ENCODE measurements around the gene A1BG.

The A1BG gene, protein sequence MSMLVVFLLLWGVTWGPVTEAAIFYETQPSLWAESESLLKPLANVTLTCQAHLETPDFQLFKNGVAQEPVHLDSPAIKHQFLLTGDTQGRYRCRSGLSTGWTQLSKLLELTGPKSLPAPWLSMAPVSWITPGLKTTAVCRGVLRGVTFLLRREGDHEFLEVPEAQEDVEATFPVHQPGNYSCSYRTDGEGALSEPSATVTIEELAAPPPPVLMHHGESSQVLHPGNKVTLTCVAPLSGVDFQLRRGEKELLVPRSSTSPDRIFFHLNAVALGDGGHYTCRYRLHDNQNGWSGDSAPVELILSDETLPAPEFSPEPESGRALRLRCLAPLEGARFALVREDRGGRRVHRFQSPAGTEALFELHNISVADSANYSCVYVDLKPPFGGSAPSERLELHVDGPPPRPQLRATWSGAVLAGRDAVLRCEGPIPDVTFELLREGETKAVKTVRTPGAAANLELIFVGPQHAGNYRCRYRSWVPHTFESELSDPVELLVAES

DNA sequence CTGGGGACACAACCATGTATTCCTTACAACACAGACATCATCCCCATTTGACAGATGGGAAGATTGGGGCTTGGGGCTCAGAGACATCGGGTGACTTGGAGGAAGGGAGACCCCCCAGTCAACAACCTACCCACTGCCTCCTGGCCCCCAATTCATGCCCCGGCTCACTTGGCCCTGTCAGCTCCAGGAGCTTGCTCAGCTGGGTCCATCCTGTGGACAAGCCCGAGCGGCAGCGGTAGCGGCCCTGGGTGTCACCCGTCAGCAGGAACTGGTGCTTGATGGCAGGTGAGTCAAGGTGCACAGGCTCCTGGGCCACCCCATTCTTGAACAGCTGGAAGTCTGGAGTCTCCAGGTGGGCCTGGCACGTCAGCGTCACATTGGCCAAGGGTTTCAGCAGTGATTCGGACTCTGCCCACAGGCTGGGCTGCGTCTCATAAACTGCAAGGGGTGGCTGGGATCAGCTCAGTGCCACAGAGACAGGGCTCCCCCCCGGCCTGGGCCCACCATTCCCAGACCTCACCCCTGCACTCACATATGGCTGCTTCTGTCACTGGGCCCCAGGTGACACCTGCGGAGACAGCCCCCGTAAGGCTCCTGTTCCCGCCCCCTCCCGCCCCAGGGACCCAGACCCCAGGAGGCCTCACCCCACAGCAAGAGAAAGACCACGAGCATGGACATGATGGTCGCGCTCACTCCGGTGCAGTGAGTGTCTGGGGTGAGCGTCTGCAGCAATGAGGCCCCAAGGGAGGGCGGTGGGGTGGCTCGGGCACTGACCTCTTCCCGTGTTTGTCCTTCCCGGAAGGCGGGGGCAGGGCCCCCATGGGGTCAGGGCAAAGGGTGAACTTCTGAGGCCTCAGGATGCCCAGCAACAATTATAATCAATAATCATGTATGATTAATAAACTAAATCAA, at the start of gene A1BG:
Gene A1BG, minus strand, starts transcription at position 733 of the 912 bp plus-strand sequence. Its CDS starts 55 bp downstream, at position 678.
- DNase-seq (ENCODE audit: insufficient read length, low spot score), result no peak
- FAIRE-seq, result no peak

- FAIRE-seq, result no peak
- DNase-seq (ENCODE audit: insufficient read length, low spot score), result no peak
Observed at GRCh38 chr19:58401840-58402421, 48.6 kb upstream of the A1BG start.

GRCh38 chr19:58400916-58401839, 47.9 kb upstream of the A1BG start:
- FAIRE-seq (peak; percentile 97), DNase-seq (ENCODE audit: insufficient read length, low spot score) (peak; percentile 97)

- DNase-seq (ENCODE audit: insufficient read length, low spot score), result no peak
Observed at GRCh38 chr19:58400316-58400915, 47.1 kb upstream of the A1BG start.

GRCh38 chr19:58399903-58400302, 46.6 kb upstream of the A1BG start:
- no peak for FAIRE-seq

More at GRCh38 chr19:58400316-58400915, 47.1 kb upstream of the A1BG start:
- FAIRE-seq, result no peak

GRCh38 chr19:58398545-58398944, 45.3 kb upstream of the A1BG start:
- DNase-seq (ENCODE audit: insufficient read length, low spot score), result no peak
- no peak for FAIRE-seq

More at GRCh38 chr19:58399903-58400302, 46.6 kb upstream of the A1BG start:
- DNase-seq (ENCODE audit: insufficient read length, low spot score), result no peak

DNA sequence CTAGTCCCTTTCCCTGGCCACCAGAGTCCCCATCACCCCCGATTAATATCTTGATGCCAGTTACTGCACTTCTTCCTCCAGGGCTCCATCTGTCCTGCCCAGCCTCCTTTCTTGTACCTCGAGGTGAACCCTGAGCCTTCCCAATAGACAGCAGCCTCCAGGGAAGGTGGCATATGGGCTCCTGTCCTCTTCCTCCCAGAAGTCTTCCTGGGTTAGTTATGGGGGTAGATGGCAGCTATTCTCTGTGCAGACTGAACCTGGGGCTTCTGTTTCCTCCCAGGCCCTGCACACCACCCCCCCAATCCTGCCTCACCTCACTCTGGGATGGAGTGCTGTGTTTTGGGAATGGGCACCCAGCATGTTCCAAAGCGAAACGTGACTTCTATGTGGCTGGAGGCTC, 44.8 kb upstream of the A1BG start:
- FAIRE-seq (no peak), DNase-seq (ENCODE audit: insufficient read length, low spot score) (no peak)

- FAIRE-seq (no peak), DNase-seq (ENCODE audit: insufficient read length, low spot score) (no peak)
Observed at GRCh38 chr19:58397533-58398037, 44.3 kb upstream of the A1BG start.

DNA sequence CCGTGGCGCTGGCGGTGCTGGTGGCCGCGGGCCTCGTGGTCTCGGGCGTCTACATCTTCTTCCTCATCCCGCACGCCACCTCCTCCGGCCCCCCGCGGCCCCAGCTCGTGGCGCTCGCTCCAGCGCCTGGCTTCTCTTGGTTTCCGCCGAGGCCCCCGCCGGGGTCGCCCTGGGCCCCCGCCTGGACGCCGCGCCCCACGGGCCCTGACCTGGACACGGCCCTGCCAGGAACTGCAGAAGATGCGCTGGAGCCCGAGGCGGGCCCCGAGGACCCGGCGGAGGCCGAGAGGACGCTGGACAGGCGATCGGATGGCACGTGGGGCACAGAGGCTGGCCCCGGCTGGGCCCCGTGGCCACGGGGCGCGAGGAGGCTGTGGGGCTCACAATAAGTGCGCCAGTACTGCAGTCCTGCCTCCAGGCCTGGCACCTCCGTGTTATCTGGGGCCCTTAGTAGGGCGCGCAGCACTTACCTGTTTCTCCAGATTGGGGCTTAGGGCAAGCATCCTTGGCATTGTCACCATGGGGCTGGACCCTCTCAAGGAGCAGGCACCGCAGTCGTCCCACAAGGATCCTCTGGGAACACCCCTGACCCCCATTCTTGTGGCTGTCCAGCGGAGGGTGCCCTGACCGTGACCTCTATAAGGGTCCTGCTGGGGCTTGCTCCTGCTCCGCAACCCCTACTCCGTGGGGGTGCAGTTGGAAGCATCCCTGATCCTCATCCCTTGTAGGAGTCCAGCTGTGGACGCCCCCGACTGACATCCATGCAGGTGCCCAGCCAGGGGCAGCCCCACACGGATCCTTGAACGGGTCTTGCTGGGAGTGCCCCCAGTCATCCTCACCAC, 43.6 kb upstream of the A1BG start:
- FAIRE-seq (no peak), DNase-seq (ENCODE audit: insufficient read length, low spot score) (no peak)

GRCh38 chr19:58395979-58396627, 42.8 kb upstream of the A1BG start:
- no peak for DNase-seq (ENCODE audit: insufficient read length, low spot score)
- FAIRE-seq, result no peak

DNA sequence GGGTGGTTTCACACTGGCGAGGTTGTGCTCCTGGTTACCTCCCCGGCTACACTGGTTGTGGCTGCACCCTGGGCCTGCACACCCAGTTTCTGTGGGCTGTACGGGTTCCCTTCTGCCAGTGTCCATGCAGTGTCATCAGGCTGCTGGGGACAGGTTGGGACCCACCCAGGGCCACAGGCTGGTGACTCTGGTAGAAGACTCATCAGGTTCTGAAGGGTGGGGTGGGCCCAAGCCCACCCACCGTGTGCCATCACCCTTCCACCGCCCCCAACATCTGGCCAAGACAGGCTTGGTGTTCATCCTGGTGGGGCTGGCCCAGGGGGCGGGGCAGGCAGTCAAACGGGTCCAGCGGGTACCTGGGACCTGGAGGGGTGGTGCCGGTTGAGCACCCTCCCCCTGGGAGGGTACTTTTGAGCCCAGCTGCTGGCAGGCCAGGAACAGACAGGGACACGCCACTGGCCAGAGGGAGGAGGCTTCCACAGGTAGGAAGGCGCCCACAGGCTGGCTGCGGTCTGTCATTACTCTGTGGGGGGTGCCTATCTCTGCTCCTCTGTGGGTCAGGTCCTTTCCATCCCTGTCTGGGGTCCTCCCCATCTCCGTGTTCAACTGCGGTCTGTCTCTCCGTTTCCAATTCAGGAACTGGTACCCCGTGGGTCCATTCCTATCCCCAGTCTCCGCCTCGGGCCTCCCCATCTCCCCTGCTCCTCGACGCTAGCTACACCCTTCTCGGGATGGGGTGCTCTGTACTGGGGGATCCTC, 42.1 kb upstream of the A1BG start, which contains the start of gene RNF225:
Gene RNF225, plus strand, starts transcription at position 437 of the 759 bp plus-strand sequence. CDS start 434 bp downstream, outside the sequence.
- FAIRE-seq, result no peak
- no peak for DNase-seq (ENCODE audit: insufficient read length, low spot score)

DNA sequence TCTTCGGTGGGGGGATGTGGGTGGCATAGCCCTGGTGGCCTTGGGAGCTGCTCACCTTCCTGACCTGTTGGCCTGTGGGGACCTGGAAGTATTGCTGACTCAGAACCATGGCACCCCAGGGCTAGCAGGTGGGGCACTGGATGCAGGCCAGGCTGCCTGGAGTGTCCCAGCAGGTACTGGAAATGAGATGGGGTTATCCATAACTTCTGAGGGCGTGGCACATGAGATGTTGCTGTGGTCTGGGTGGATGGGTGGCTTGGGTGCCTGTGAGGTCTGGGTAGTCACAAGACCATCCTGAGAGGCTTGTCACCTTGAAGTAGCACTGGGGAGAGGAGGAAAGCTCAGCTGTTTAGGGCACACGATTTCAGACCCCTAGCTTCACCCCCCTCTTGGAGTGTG, 41.5 kb upstream of the A1BG start:
- FAIRE-seq (no peak), DNase-seq (ENCODE audit: insufficient read length, low spot score) (no peak)

DNA sequence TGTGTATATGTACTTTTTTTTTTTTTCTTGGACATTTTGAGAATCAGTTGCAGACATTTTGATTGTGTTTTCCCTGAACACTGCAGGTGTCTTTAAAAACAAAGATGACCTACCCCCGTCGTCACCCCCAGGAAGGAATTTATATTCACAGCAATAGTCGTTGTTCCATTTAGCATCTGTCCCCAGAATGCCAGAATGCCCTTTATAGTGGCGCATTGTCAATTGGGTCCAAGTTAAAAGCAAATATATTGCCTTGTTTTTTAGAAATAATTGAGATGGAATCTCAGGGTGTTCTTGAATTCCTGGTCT, 40.4 kb upstream of the A1BG start:
- FAIRE-seq (no peak), DNase-seq (ENCODE audit: insufficient read length, low spot score) (no peak)

DNA sequence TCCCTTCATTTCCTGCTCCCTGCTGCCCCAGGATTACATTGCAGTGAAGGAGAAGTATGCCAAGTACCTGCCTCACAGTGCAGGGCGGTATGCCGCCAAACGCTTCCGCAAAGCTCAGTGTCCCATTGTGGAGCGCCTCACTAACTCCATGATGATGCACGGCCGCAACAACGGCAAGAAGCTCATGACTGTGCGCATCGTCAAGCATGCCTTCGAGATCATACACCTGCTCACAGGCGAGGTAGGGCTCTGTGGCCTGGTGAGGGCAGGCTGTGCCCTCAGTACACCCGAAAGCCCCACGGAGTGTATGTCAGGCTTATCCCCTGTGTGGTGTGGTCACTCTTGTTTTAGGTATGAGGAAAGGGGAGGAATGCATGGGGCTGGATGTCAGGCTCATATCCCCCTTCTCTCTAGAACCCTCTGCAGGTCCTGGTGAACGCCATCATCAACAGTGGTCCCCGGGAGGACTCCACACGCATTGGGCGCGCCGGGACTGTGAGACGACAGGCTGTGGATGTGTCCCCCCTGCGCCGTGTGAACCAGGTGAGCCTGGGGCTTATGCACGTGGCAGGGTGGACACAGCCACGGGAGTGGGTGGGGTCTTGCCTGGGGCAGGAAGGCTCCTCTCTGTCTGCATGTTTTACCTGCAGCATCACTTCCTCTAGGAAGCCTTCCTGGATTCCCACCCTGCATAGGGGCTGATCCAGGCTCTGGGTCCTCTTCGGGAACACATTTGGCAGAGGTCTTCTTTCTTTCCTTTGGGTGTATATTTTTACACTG, 39.8 kb upstream of the A1BG start:
- FAIRE-seq (no peak), DNase-seq (ENCODE audit: insufficient read length, low spot score) (no peak)

- DNase-seq (ENCODE audit: insufficient read length, low spot score), result no peak
- FAIRE-seq, result no peak
Observed at GRCh38 chr19:58388175-58388526, 34.9 kb upstream of the A1BG start.

GRCh38 chr19:58387338-58388174, 34.3 kb upstream of the A1BG start:
- no peak for DNase-seq (ENCODE audit: insufficient read length, low spot score)
- no peak for FAIRE-seq

Measured in HTR-8/SVneo (cell line).